Thyroid gland (tissue), 4 donors: ENCODE results near the gene SMIM14.

ENCODE experiments used
- POLR2A ChIP-seq, 2 donors: fragments of 450-650 bp; IDR thresholded peaks; one replicate each; pipeline ENCODE4 v1.6.1; 2017; ENCODE audit warnings: antibody characterized with exemption in 2 of 2, mild to moderate bottlenecking in 2 of 2, moderate library complexity in 1 of 2
- TF ChIP-seq, protein P1 (sequence below), 6 experiments: fragments of 200-600 bp in 3 of 6; fragments of 450-650 bp in 3 of 6; sonication (generic) in 3 of 6; IDR thresholded peaks; one replicate each; pipeline ENCODE4 v1.5.1; 2016 to 2019; ENCODE audit warnings: antibody characterized with exemption in 6 of 6, mild to moderate bottlenecking in 2 of 6, inconsistent platforms in 1 of 6, moderate library complexity in 1 of 6

DNA sequence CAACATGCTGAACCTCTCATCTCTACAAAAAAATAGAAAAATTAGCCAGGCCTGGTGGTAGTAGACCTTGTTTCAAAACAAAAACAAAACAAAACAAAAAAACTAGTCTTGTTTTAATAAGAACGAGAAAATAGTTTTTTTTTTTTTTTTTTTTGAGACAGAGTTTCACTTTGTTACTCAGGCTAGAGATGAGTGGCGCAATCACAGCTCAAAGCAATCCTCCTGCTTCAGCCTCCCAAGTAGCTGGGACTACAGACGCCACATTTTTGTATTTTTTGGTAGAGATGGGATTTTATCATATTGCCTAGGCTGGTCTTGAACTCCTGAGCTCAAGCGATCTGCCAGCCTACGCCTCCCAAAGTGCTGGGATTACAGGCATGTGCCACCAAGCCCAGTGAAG is 63.7 kb downstream of the SMIM14 start:
- TF ChIP-seq, protein P1, sequence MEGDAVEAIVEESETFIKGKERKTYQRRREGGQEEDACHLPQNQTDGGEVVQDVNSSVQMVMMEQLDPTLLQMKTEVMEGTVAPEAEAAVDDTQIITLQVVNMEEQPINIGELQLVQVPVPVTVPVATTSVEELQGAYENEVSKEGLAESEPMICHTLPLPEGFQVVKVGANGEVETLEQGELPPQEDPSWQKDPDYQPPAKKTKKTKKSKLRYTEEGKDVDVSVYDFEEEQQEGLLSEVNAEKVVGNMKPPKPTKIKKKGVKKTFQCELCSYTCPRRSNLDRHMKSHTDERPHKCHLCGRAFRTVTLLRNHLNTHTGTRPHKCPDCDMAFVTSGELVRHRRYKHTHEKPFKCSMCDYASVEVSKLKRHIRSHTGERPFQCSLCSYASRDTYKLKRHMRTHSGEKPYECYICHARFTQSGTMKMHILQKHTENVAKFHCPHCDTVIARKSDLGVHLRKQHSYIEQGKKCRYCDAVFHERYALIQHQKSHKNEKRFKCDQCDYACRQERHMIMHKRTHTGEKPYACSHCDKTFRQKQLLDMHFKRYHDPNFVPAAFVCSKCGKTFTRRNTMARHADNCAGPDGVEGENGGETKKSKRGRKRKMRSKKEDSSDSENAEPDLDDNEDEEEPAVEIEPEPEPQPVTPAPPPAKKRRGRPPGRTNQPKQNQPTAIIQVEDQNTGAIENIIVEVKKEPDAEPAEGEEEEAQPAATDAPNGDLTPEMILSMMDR (IDR thresholded peaks at IDR 0.05), result no peak
- no peak for TF ChIP-seq POLR2A (IDR thresholded peaks at IDR 0.05)
